Non-pigmented ciliary epithelial cell (primary cell): ENCODE data around the gene SLC14A1.

ENCODE experiments used
- DNase-seq: peaks from one replicate; pipeline ENCODE4 v3.0.0-alpha.2; 2010; ENCODE audit warnings: low read depth

Gene SLC14A1

GRCh38 chr18:45724601-45725000, 620 bp downstream of the SLC14A1 start:
- DNase-seq = no peak

- no peak for DNase-seq
These were observed 1.4 kb downstream of the SLC14A1 start for GRCh38 chr18:45725336-45725735.

GRCh38 chr18:45726603-45727002, 2.6 kb downstream of the SLC14A1 start:
- no peak for DNase-seq

GRCh38 chr18:45727068-45727467, 3.1 kb downstream of the SLC14A1 start:
- no peak for DNase-seq

GRCh38 chr18:45728336-45729010, 4.5 kb downstream of the SLC14A1 start:
- DNase-seq = no peak

- peak; percentile 30 for DNase-seq
These were observed 7.0 kb downstream of the SLC14A1 start for GRCh38 chr18:45730832-45731575.

GRCh38 chr18:45731716-45732115, 7.7 kb downstream of the SLC14A1 start:
- DNase-seq = no peak

- no peak for DNase-seq
These were observed 9.6 kb downstream of the SLC14A1 start for GRCh38 chr18:45733535-45733934.

- no peak for DNase-seq
These were observed 10.5 kb downstream of the SLC14A1 start for GRCh38 chr18:45734505-45734904.

GRCh38 chr18:45734944-45735343, 11.0 kb downstream of the SLC14A1 start:
- no peak for DNase-seq

GRCh38 chr18:45738660-45739059, 14.7 kb downstream of the SLC14A1 start:
- DNase-seq = no peak

- no peak for DNase-seq
These were observed 15.3 kb downstream of the SLC14A1 start for GRCh38 chr18:45739268-45739667.

GRCh38 chr18:45739848-45740247, 15.9 kb downstream of the SLC14A1 start:
- DNase-seq = no peak

- DNase-seq = no peak
These were observed 17.1 kb downstream of the SLC14A1 start for GRCh38 chr18:45741056-45741455.

GRCh38 chr18:45745817-45746461, 22.0 kb downstream of the SLC14A1 start:
- no peak for DNase-seq

- no peak for DNase-seq
These were observed 24.5 kb downstream of the SLC14A1 start for GRCh38 chr18:45748501-45748900.

GRCh38 chr18:45749918-45750689, 26.1 kb downstream of the SLC14A1 start:
- DNase-seq = no peak

GRCh38 chr18:45751766-45752165, 27.8 kb downstream of the SLC14A1 start:
- no peak for DNase-seq

GRCh38 chr18:45752681-45753080, 28.7 kb downstream of the SLC14A1 start:
- no peak for DNase-seq

- DNase-seq = no peak
These were observed 29.3 kb downstream of the SLC14A1 start for GRCh38 chr18:45753286-45753685.

- no peak for DNase-seq
These were observed 32.0 kb downstream of the SLC14A1 start for GRCh38 chr18:45755934-45756333.

- DNase-seq = no peak
These were observed 33.0 kb downstream of the SLC14A1 start for GRCh38 chr18:45757005-45757404.
